Progenitor cell of endocrine pancreas (in vitro differentiated cells): ENCODE measurements around the gene PIP5K1C. TPM values are rescaled to one million over a fixed set of nuclear protein-coding genes. Genes with fewer than 3 reads are reported as not detected.

ENCODE experiments used
- DNase-seq: peaks from one replicate; pipeline ENCODE4 v3.0.0; 2021; ENCODE audit warnings: low spot score; ENCODE audit not compliant: unreplicated experiment
- H3K27ac Mint-ChIP-seq: 2 replicates; pipeline ENCODE4 v1.8.0; 2021; ENCODE audit warnings: mild to moderate bottlenecking, moderate library complexity, mixed read lengths
- H3K27me3 Mint-ChIP-seq: 2 replicates; pipeline ENCODE4 v1.8.0; 2021; ENCODE audit warnings: mixed read lengths
- H3K36me3 Mint-ChIP-seq: 2 replicates; pipeline ENCODE4 v1.8.0; 2022; ENCODE audit warnings: mixed read lengths; ENCODE audit not compliant: insufficient read depth
- H3K4me1 Mint-ChIP-seq: 2 replicates; pipeline ENCODE4 v1.8.0; 2021; ENCODE audit warnings: low read depth, mixed read lengths
- H3K4me3 Mint-ChIP-seq: 2 replicates; pipeline ENCODE4 v1.8.0; 2021; ENCODE audit warnings: low read depth, mild to moderate bottlenecking, moderate library complexity, mixed read lengths
- H3K9me3 Mint-ChIP-seq: 2 replicates; pipeline ENCODE4 v1.8.0; 2021; ENCODE audit warnings: low read depth, mixed read lengths
- total RNA-seq: library from RNA; stranded (reverse); gene quantifications from 2 replicates; pipeline ENCODE4 v1.2.1, GENCODE V29; 2021
- TF ChIP-seq, protein P1 (sequence below): fragments of 200-600 bp; sonication (generic); IDR thresholded peaks from one replicate; pipeline ENCODE4 v1.5.0; 2021; ENCODE audit warnings: antibody characterized with exemption, mild to moderate bottlenecking; ENCODE audit not compliant: unreplicated experiment

The PIP5K1C gene
- total RNA-seq, 1 donor from 2014 or later: 51.7 TPM

DNA sequence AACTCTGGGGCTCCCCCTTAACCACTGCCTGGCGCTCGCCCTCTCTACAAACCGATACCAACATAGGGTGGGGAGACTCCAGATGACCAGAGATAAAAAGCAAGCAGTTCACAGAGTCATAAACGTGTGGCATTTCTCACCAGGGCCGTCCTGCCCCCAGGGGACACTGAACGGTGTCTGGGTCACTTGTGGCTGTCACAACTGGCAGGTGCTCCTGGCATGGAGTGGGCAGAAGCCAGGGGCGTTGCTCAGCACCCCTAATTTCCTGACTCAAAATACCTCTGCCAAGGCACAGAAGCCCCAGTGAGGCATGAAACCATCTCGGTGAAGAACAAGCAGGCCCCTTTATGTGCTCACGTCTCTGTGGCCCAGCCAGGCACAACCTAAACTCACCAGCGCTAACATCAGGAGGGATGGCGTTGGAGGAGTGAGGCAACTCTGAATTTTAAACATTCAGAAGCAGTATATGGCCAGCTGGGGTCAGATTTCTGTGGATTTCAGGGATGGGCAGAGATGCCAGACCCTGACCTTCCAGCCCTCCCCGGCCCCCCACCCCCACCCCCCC lies 1.8 kb downstream of the PIP5K1C start:
- Mint-ChIP-seq H3K27me3 (no peaks in the 10 kb centered on the region), H3K27ac (no peak overlapping the region), H3K4me1 (peaks cover 11% of the 10 kb centered on the region), H3K9me3 (no peaks in the 10 kb centered on the region), H3K4me3 (peak overlapping the region; percentile 55), H3K36me3 (no peaks in the 10 kb centered on the region)
- DNase-seq: no peak
- TF ChIP-seq, protein P1, sequence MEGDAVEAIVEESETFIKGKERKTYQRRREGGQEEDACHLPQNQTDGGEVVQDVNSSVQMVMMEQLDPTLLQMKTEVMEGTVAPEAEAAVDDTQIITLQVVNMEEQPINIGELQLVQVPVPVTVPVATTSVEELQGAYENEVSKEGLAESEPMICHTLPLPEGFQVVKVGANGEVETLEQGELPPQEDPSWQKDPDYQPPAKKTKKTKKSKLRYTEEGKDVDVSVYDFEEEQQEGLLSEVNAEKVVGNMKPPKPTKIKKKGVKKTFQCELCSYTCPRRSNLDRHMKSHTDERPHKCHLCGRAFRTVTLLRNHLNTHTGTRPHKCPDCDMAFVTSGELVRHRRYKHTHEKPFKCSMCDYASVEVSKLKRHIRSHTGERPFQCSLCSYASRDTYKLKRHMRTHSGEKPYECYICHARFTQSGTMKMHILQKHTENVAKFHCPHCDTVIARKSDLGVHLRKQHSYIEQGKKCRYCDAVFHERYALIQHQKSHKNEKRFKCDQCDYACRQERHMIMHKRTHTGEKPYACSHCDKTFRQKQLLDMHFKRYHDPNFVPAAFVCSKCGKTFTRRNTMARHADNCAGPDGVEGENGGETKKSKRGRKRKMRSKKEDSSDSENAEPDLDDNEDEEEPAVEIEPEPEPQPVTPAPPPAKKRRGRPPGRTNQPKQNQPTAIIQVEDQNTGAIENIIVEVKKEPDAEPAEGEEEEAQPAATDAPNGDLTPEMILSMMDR: no peak

DNA sequence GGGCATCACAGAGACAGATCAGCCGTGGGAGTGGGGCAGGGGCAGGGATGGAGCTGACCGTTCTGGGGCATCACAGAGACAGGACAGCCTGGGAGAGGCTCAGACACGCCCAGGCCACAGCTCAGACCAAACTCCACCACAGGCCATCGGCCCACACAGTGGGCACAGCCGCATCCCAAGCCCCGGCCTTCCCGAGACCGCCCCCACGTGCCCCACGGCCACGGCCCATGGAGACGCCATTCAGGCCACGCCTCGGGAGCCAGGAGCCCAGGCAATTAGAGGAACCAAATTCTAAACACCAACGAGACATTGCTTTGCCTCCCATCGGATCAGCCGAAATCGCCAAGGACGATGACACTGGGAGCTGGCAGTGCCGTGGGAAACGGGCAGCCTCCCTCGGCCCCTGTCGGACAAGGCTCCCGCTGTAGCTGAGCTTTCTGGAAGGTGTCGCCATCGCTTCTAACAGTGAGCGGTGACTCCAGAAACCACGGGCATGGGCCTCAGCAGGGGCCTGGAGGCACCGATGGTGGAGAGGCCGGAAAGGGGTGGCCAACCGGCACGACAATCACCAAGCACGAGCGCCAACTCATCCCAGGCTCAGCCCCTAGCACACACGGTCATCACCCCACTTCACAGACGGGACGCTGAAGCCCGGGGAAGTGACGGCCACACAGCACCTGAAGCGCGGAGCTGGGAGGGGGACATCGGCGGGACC lies 2.4 kb downstream of the PIP5K1C start:
- TF ChIP-seq, protein P1: no peak
- peak overlapping the region; percentile 55 for H3K4me3 Mint-ChIP-seq
- H3K4me1 Mint-ChIP-seq: peaks cover 11% of the 10 kb centered on the region
- H3K36me3 Mint-ChIP-seq: no peaks in the 10 kb centered on the region
- no peak for DNase-seq
- no peak overlapping the region for H3K27ac Mint-ChIP-seq
- H3K27me3 Mint-ChIP-seq: no peaks in the 10 kb centered on the region
- no peaks in the 10 kb centered on the region for H3K9me3 Mint-ChIP-seq

GRCh38 chr19:3697094-3697493 lies 3.2 kb downstream of the PIP5K1C start:
- Mint-ChIP-seq H3K4me3 (no peak overlapping the region), H3K27ac (peak overlapping the region; percentile 13), H3K4me1 (peaks cover 11% of the 10 kb centered on the region), H3K9me3 (no peaks in the 10 kb centered on the region), H3K36me3 (no peaks in the 10 kb centered on the region), H3K27me3 (no peaks in the 10 kb centered on the region)
- no peak for DNase-seq
- TF ChIP-seq, protein P1: no peak

- Mint-ChIP-seq H3K27ac (no peak overlapping the region), H3K4me1 (peaks cover 11% of the 10 kb centered on the region), H3K9me3 (peaks cover under 1% of the 10 kb centered on the region), H3K4me3 (no peak overlapping the region), H3K27me3 (no peaks in the 10 kb centered on the region), H3K36me3 (no peaks in the 10 kb centered on the region)
- TF ChIP-seq, protein P1: no peak
- DNase-seq: no peak
Observed at GRCh38 chr19:3696660-3696995, 3.6 kb downstream of the PIP5K1C start.

DNA sequence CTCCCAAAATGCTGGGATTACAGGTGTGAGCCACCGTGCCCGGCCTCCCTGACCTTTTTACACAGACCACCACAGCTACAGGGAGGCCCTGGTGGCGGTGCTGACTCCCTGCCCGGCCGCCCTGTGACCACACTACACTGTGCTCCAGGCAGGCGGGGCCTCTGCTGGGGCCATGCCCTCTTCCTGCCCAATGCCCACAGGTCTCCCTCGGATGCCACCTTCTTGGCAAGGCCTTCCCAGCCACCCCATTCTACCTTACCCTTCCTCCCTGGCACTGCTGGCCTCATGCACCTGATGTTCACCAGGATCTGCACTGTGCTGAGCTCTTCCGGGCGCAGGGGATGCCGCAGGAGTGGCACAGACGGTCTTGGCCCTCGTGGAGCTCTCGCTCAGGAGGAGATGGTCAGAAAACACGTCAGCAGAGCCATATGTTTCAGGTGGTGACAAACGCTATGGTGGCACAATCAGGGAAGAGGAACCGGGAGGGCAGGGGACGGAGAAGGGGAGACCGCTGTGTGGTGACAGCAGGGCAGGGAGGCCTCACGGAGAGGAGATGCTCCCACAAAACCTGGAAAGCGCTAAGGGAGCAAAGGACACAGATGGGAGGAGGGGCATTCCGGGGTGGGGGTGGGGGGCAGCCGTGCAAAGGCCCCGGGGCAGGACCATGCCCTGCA lies 4.1 kb downstream of the PIP5K1C start:
- no peak overlapping the region for H3K4me3 Mint-ChIP-seq
- TF ChIP-seq, protein P1: no peak

More for the DNA sequence above, 4.1 kb downstream of the PIP5K1C start:
- Mint-ChIP-seq H3K27me3 (no peaks in the 10 kb centered on the region), H3K4me1 (peaks cover 11% of the 10 kb centered on the region), H3K9me3 (peaks cover 3% of the 10 kb centered on the region), H3K27ac (peak overlapping the region; percentile 64), H3K36me3 (peaks cover 2% of the 10 kb centered on the region)
- no peak for DNase-seq
